ENCODE results near the gene AK1. TPM values are rescaled to one million over a fixed set of nuclear protein-coding genes. Genes with fewer than 3 reads are reported as not detected.

Gene AK1, protein sequence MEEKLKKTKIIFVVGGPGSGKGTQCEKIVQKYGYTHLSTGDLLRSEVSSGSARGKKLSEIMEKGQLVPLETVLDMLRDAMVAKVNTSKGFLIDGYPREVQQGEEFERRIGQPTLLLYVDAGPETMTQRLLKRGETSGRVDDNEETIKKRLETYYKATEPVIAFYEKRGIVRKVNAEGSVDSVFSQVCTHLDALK
- 37.3 and 43.8 TPM in 2 replicates for total RNA-seq

DNA sequence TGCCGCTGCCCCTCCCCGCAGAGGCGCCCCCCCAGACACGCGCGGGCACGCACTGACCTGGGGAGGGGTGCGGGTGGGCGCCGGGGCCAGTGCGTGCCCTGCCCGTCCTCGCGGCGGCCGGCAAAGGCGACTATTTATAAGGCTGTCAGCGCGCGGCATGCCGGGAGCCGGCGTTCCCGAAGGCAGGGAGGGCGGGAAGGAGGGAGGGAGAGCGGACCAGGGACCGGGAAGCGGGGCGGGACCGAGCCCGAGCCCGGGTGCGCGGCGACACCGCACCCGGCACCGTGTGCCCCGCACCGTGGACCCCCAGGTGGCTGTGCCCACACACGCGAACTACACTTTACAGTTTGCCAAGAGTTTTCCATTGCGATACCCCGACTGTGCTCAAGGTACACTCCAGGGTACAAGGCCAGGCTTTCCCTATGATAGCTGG, at the start of gene AK1:
Gene AK1, minus strand, starts transcription at position 110 of the 433 bp plus-strand sequence. CDS start 3,058 bp downstream, outside the sequence.
- DNase-seq (ENCODE audit: low read depth): no peak

GRCh38 chr9:127926906-127927200, 49.4 kb upstream of the AK1 start:
- DNase-seq (ENCODE audit: low read depth): no peak

- DNase-seq (ENCODE audit: low read depth): no peak
Observed at GRCh38 chr9:127925959-127926905, 48.8 kb upstream of the AK1 start.

DNA sequence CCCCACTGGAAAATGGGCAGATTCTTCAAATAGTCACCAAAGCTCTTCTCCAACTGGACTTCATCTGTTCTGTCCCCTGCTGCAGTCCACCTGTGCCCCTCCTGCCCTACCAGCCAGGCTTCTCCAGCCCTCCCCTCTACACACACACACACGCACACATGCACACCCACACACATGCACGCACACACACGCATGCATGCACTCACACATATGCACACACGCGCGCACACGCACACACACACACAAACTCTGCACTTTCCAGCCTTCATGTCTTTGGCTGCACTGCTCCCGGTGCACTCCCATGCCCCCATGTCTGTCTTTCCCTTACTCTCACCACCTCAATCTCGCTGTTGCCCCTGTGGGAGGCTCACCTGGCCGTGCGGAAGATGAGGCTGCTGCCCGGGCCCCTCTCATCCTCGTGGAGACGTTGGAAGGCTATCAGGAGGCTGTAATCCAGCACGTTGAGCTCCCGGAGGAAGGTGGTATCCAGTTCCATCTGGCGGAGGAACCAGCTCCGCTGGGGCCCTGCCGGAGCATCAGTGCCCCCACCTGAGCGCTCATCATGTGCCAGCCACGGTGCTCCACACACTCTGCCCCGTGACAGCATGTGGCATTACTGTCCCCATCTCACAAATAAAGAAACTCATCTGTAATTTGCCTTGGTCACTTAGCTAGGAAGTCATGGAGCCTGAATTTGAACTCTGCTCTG, 47.4 kb upstream of the AK1 start:
- no peak for DNase-seq (ENCODE audit: low read depth)

DNA sequence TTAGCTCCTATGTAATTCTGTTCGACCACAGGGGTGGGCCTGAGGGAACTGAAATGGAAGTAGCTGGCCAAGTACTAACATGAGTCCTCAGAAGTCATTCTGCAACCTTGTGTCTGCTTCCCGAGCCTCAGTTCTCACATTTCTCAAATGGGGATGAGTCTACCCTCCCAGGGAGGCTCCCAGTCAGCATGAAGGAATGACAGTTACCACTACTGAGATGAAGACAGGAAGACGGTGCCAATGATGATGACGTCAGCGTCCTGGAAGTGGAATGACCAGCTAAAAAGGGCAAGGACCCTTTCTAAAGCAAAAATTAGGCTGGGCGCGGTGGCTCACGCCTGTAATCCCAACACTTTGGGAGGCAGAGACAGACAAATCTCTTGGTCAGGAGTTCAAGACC, 46.3 kb upstream of the AK1 start:
- DNase-seq (ENCODE audit: low read depth): peak; percentile 72

DNA sequence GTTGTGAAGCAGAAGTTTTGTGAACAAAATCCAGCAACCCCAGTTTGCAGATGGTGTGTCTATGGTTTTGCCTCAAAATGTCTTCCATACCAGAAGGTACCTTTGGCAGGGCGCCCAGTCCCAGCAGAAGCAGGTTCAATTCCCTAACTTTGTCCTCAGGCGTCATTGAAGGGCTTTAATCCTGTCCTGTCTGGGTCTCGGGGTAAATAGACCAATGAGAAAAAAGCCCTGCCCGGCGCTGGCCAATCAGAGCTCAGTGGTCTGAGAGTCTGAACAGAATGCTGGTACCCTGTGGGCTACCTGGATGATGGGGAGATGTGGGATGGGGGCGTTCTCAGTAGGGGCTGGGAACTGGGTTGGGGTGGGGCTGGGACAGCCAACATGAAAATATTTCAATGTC, 45.6 kb upstream of the AK1 start:
- no peak for DNase-seq (ENCODE audit: low read depth)

GRCh38 chr9:127921557-127922120, 44.2 kb upstream of the AK1 start:
- DNase-seq (ENCODE audit: low read depth): no peak

GRCh38 chr9:127920794-127921193, 43.3 kb upstream of the AK1 start:
- DNase-seq (ENCODE audit: low read depth): no peak

DNA sequence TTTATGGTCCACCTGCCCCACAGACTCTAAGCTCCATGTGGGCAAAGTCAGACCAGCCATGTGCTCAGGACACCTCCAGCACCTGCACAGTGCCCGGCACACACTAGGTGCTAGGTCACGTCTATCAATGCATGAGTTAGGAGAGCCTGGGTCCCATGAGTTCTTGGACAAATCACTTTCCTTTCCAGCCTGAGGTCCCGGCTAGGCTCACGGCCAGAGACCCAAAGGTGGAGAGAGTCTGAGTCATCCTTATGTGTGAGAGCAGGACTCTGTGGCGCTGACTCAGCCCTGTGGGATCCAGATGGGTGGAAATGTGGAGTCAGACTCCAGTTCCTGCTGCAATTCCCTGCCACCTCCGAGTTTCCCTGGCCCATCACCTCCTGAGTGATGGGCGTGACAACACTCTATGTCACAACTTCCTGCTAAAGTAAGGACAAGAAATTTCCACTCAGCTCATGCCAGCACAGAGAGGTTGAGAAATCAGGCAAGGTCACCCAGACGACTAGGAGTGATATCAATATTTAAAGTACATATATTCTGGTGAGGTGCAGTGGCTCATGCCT, 41.9 kb upstream of the AK1 start:
- DNase-seq (ENCODE audit: low read depth): peak; percentile 100

DNA sequence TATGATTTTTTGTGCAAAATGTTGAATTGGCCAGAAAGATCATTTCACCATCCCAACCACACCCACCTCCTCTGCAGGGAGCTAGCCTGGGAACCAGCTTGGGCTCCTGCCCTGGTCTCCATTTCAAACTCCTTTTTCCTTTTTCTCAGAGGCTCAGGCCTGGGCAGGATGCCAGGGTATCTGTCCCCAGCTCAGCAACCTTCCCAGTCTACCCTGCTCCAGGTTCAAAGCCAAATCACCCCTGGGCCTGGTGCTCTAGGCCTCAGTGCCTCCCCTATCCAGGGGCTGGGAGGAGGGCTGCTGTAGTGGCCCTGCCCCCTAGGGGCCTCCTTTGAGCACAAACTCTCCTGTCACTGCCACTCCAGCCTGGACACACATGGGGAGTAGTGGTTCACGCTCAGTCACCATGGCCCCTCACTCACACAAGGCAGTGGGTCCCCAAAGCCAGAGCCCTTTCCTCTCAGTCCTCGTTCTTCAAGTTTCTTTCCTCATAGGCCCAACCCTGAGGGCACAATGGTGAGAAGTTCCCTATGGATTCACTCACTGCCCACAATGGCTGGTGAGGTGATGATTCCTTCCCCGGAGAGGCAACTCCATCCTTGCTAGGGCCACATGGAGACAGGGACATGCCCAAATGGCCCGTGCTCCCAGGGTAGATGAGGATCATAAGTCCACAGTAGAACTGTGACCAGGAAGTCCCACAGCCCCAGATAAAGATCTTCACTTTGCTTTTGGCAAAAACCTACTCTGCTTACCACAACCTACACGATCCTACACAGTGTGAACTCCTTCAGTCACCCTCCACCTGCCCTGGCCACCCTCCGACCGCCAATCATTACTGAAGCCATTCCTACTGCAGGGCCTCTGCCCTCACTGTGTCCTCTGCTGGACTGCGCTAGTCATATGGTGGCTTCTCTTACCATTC, 41.0 kb upstream of the AK1 start:
- peak; percentile 19 for DNase-seq (ENCODE audit: low read depth)

- no peak for DNase-seq (ENCODE audit: low read depth)
Observed at GRCh38 chr9:127917603-127918002, 40.1 kb upstream of the AK1 start.

GRCh38 chr9:127916720-127917581, 39.5 kb upstream of the AK1 start, which contains the start of gene ST6GALNAC4:
ST6GALNAC4 (minus strand) TSS chr9:127917041; CDS start chr9:127916419, 622 bp downstream.
- peak; percentile 49 for DNase-seq (ENCODE audit: low read depth)

GRCh38 chr9:127915801-127916719, 38.6 kb upstream of the AK1 start:
- no peak for DNase-seq (ENCODE audit: low read depth)

GRCh38 chr9:127915325-127915752, 37.9 kb upstream of the AK1 start:
- DNase-seq (ENCODE audit: low read depth): no peak

DNA sequence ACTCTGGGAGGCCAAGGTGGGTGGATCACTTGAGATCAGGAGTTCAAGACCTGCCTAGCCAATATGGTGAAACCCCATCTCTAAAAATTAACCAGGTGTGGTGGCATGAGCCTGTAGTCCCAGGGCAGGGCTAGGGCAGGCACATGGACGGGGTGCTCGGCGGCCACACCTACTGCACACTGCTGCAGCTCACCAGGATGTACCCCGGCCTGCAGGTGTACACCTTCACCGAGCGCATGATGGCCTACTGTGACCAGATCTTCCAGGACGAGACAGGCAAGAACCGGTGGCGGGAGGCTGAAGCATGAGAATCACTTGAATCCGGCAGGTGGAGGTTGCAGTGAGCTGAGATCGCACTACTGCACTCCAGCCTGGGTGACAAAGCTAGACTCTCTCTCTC, 36.2 kb upstream of the AK1 start:
- no peak for DNase-seq (ENCODE audit: low read depth)

GRCh38 chr9:127912882-127913281, 35.4 kb upstream of the AK1 start:
- DNase-seq (ENCODE audit: low read depth): no peak

GRCh38 chr9:127912296-127912695, 34.8 kb upstream of the AK1 start:
- no peak for DNase-seq (ENCODE audit: low read depth)

GRCh38 chr9:127910613-127911205, 33.2 kb upstream of the AK1 start:
- DNase-seq (ENCODE audit: low read depth): peak; percentile 52

All from renal cortical epithelial cell (primary cell).